ENCODE measurements around the gene SURF2. TPM values are rescaled to one million over a fixed set of nuclear protein-coding genes. Genes with fewer than 3 reads are reported as not detected.
"Not testable (repeated sequence)": the region's sequence is repeated elsewhere in the genome, so short reads cannot be mapped to it uniquely, and the experiment has no call there.

Gene SURF2
- total RNA-seq, 1 donor from 2014 or later = 12.5 TPM

DNA sequence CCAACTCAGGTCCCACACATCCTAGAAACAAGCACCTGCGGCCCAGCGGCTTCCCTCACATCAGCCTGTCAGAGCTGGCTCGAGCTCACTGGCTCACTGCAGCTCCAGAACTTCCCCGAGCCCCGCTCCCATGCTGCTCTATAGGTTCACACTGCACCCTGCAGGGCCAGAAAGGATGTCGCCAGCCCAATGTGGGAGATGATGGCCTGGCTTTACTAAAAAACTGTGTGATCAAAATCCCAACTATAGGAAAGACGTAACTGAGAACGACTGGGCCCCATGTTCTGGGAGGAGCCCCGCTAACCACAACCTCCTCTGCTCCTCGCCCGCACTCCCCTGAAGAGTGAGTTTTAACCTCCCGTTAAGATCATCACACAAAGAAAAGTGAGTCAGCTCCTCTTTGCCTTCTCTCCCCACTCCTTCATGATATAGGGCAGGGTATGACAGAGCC lies 14.9 kb downstream of the SURF2 start:
- no peak for DNase-seq (ENCODE audit: low spot score)
- intact Hi-C loops (cut with DNase I) = loop anchor here (5.0 kb wide), 1 partner anchor 46 kb away; the partner anchor contains the start of gene REXO4

DNA sequence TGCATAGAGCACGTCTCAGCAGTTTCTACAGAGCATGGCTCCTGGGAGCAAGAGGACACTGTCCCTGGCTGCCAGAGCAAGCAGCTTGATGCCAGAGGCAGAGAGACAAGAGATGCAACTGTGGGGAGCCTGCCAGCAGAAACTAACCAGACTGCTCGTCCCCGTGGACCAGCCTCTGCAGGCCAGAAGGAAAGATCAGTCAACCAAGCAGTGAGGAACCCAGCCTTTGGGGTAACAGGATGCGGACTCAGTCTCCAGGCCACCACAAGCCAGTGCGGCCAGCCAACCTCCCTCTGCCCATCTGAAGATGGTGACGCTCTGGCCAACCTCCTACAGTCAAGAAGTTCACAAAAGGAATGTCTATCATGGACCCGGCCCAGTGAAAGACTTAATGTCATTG lies 15.8 kb downstream of the SURF2 start:
- intact Hi-C loops (cut with DNase I) = loop anchor here (5.0 kb wide), 1 partner anchor 45 kb away; the partner anchor contains the start of gene REXO4
- no peak for DNase-seq (ENCODE audit: low spot score)

DNA sequence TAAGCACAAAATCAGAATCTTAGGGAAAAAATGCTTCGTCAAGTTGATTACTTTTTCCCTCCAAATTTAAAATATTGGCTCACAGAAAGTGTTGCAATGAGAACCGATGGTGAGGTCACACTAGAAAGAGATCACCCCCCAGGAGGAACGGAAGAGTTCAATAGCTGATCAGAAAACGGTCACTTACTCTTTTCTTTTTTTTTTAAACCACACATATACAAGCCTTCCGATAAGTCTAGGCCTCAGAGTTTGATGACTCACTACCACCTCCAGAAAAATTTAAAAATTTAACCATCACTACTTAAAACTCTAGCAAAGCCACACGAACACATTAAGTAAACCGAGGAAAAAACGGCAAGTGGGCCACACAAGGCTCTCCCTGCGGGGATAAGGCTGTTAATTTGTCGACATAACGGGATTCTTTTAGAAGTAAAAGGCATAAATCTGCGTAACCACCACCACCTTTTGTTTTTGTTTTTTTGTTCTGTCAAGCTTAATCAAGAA lies 18.3 kb downstream of the SURF2 start:
- intact Hi-C loops (cut with DNase I) = loop anchor here (5.0 kb wide), 1 partner anchor 43 kb away; the partner anchor contains the start of gene REXO4
- no peak for DNase-seq (ENCODE audit: low spot score)

DNA sequence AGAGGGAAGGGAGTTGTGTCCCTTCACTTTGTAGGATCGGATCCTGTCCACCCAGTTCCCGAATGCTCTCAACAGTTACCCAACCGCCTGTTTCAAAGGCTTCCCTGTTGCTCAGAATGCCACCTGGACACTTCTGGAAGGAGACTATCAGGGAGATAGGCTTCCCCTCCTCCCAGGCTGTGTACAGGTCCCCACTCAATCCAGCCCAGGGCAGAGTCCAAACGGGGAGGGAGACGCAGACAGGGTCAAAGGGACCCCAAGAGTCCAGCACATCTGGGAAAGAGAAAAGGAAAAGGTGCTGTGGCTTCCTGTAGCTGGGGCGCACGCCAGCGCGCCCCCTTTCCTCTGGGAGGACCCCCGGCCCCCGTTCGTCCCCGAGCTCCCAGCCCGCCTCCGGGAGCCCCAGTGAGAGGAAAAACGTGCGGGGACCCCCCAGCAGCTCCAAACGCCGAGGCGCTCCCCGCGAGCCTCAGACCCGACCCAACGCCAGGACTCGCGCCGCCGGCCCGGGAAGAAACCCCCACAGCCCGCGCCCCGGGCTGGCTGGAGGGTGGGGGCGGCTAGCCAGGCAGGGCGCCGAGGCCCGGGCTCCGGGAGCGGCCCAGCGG lies 18.9 kb downstream of the SURF2 start:
- no peak for DNase-seq (ENCODE audit: low spot score)
- intact Hi-C loops (cut with DNase I) = no loop called here

DNA sequence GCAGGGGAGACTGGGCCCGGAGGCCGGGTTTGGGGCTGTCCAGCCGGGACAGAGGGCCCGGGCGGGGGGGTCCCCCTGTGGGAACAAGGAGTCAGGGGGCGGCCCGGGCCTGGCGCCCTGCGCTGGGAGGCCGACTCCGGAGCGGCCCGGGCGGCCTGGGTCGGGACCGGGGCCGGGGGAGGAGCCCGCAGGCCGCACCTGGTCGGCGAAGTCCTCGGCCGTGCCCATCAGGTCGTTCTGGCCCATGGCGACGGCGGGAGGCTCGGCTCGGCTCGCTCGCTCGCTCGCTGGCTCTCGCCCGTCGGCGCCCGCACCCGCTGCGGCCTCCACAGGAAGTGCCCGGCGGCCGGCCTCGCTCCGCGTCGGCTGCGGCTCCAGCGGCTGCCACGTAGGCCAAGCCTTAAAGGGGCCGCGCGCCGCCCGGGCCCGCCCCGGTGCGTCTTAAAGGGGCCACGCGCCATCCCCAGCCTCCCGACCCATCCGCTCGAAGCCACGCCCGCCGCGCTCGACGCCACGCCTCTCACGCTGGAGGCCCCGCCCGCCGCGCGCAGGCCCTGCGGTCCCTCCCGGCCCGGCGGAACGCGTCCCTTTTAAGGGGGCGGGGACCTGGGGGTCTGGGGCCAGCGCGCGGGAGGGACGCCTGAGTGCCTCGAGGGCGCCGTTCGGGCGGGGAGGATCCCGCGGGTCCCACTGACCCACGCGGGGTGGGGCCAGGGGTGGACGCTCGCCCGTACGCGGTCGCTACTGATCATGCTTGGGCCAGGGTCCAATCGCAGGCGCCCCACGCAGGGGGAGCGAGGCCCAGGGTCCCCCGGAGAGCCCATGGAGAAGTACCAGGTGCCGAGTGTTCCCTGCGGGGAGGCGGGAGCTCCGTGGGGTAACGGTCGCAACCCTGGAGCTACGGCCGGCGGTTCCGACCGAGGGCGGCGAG lies 19.6 kb downstream of the SURF2 start, which contains the start of the genes STKLD1 and SURF4:
Gene STKLD1 (plus strand): TSS at position 643 of the 931 bp plus-strand sequence. CDS start 108 bp downstream, at position 751.
Gene SURF4 (minus strand): TSS at position 337 of the 931 bp plus-strand sequence. CDS start 91 bp downstream, at position 246.
- DNase-seq (ENCODE audit: low spot score) = peak; percentile 98
- intact Hi-C loops (cut with DNase I) = loop anchor here (1.0 kb wide), 2 partner anchors 28 to 40 kb away; partner anchors contain the start of genes MED22, RPL7A and SURF6

DNA sequence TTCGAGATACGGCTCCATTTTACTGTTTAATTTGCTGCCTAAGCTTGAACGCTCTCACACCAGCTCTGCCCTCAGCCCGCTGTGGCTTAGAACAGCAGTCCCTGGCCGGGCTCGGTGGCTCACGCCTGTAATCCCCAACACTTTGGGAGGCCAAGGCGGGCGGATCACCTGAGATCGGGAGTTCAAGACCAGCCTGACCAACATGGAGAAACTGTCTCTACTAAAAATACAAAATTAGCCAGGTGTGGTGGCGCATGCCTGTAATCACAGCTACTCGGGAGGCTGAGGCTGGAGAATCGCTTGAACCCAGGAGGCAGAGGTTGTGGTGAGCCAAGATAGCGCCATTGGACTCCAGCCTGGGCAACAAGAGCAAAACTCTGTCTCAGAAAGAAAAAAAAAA lies 20.9 kb downstream of the SURF2 start:
- DNase-seq (ENCODE audit: low spot score); intact Hi-C loops (cut with DNase I): not testable (repeated sequence)

DNA sequence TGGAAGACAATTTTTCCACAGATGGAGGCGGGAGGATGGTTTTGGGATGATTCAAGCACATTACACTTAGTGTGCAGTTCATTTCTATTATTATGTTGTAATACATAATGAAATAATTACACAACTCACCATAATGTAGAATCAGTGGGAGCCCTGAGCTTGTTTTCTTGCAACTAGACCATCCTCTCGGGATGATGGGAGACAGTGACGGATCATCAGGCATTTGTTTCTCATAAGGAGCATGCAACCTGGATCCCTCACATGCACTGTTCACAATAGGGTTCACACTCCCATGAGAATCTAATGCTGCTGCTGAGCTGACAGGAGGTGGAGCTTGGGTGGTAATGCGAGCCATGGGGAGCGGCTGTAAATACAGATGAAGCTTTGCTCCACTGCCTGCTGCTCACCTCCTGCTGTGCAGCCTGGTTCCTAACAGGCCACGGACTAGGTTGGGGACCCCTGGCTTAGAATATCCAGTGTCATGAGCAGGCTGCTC lies 21.4 kb downstream of the SURF2 start:
- DNase-seq (ENCODE audit: low spot score) = no peak
- intact Hi-C loops (cut with DNase I) = no loop called here

DNA sequence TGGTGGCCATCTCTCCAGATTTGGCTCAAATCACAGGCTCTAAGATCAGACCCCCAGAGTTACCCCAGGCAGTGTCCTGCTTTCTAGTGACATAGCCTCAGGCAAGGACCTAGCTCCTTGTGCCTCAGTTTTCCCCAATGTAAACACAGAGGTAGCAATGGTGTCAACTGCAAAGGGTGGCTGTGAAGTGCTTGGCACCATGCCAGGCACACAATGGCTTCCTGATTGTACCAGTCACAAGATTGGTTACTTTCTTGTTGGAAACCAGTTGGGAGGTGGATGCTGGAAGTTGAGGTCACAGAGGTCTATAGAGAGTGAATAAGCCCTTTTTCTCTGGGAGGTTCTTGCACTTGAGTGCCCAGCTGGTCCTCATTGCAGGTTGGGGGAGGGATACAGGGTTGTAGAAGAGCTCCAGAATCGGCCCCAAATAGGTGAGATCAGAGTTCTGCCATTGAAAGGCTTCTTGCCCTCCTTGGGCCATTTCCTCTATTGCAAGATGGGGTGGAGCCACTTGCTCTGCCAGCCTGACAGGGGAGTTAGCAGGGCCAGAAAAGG lies 22.1 kb downstream of the SURF2 start:
- intact Hi-C loops (cut with DNase I) = no loop called here
- DNase-seq (ENCODE audit: low spot score) = no peak

DNA sequence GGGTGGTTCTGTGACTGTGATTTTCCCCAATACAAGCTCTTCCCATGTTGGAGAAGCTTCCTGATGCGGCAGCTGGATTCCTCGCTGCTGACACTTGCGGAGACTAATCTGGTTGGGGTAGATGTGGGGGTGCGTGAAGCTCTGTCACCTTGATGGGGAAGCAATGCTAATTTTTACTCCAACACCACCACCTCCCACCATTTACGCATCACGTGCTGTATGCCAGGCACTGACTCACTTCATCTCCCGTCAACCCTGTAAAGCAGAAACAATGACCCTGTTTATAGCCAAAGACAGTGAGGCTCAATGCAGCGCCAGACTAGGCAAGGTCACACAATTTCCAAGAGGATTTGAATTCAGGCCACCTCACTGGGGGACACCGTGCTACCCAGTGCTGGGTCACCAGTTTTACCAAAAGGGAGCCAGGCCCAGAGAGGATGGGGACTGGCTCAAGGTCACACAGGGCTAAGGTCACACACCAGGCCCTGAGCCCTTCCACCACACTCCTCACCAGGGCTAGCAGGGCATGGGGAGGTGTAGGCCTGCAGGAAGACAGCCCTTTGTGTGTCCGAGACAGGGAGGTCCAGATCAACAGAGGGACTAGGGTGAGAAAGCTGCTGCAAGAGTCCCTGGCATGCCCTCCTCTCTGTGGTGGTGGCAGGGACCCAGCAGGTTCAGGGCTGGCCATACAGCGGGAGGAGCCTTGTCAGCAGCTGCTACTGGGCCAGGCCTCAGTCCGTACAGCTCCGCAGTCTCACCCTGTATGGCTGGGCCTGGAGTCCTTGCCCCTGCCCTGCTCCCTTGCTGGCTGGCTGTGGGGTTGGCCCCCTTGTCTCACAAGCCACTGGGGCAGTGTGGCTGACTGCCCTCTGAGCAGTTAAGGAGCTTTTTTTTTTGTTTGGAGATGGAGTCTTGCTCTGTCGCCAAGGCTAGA lies 23.1 kb downstream of the SURF2 start:
- intact Hi-C loops (cut with DNase I) = no loop called here
- no peak for DNase-seq (ENCODE audit: low spot score)

DNA sequence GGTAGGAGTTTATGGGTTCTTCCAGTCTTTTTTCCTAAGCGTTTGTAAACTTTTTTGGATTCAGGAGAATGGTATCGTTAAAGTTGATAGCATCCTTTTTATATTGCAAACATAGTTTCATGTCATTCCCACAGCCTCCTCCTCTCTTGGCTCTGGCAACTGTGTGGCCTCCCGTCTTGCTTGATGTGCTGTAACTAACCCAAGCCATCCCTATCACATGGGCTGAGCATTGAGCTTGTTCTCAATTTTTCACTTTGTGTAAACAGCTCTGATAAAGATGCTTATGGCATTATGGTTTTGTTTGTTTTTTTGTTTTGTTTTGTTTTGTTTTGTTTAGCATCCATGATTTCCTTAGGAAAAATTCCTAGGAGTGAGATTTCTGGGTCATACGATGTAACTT lies 24.4 kb downstream of the SURF2 start:
- DNase-seq (ENCODE audit: low spot score) = no peak
- intact Hi-C loops (cut with DNase I) = no loop called here

DNA sequence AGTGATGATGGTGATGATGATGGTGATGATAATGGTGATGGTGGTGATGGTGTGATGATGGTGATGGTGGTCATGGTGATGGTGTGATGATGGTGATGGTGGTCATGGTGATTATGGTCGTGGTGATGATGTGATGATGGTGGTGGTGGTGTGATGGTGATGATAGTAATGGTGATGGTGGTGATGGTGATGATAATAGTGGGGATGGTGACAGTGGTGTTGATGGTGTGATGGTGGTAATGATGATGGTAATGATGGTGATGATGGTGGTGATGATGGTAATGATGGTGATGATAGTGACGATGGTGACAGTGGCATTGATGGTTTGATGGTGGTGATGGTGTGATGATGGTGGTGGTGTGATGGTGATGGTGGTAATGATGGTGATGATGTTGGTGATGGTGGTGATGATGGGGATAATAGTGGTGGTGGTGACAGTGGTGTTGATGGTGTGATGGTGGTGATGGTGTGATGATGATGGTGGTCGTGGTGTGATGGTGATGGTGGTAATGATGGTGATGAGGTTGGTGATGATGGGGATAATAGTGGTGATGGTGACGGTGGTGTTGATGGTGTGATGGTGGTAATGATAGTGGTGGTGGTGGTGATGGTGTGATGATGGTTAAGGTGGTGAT lies 26.3 kb downstream of the SURF2 start:
- intact Hi-C loops (cut with DNase I) = no loop called here
- no peak for DNase-seq (ENCODE audit: low spot score)

DNA sequence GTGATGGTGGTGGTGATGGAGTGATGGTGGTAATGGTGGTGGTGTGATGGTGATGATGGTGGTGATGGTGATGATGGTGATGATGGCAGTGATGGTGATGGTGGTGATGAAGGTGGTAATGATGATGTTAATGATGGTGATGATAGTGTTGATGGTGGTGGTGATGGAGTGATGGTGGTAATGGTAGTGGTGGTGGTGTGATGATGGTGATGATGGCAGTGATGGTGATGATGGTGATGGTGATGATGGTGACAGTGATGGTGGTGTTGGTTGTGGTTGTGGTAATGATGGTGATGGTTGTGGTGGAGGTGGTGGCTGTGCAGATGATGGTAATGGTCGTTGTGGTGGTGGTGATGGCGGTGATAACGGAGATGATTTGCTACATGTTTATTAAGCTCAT lies 27.1 kb downstream of the SURF2 start:
- intact Hi-C loops (cut with DNase I) = no loop called here
- DNase-seq (ENCODE audit: low spot score) = no peak

DNA sequence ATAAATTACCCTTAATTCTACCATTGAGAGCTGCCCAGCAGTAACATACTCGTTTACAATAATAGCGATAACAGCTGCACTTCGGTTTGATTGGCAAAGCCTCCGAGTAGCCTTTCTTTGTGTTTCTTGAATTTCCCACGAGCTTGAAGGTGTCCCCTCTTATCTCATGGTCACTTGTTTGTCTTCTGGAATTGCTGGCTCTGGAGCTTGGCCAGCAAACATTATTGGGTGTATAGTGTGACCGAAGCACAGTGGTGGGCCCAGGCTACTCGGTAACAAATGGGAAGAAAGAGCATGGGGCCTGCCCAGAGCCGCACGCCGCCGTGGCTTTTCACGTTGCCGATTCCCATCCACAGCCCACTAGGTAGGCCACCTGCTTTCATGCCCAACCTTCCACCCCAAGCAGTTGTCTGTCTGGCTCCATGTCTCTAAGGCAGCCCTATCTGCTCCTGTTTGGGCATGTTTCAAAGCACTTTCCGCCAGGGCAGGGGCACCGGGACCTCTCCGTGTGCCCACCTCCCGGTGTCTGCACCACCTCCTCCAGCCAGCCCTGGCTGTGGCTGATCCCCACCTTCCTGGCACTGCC lies 28.5 kb downstream of the SURF2 start:
- DNase-seq (ENCODE audit: low spot score) = no peak
- intact Hi-C loops (cut with DNase I) = no loop called here

DNA sequence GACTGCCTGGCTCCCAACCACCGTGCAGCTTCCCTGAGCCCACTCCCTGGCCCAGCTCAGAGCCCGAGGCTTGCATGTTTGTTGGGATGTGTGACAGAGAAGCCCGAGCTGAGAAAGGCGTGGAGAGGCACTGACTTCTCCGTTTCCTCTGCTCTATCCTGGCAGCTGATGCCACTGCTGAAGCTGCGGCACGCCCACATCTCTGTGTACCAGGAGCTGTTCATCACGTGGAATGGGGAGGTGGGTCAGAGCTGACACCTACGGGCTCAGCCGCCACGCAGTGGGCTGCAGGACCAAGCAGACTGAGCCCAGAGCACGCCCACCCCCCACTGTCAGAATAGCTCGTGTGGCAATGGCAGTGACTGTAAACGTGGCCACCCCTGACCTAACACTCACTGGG lies 29.1 kb downstream of the SURF2 start:
- intact Hi-C loops (cut with DNase I) = no loop called here
- DNase-seq (ENCODE audit: low spot score) = no peak

DNA sequence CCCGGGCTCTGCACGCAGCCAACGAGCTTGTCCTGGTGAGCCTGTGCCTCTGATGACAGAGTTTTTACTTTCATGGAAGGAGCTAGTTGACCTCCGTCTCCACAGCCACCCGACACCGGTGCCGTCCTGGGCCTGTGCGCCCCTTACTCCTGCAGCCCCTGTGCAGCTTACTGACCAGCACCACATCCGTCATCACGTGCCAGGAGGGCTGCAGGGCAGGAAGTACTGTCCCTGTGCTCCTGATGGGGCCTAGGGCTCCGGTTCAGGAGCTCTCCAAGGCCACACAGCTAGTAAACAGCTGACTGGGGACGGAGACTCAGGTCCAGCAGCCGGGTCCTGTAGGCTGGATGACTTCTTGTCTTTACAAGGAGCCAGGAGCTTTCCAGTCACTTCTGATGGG lies 30.0 kb downstream of the SURF2 start:
- no peak for DNase-seq (ENCODE audit: low spot score)
- intact Hi-C loops (cut with DNase I) = no loop called here

DNA sequence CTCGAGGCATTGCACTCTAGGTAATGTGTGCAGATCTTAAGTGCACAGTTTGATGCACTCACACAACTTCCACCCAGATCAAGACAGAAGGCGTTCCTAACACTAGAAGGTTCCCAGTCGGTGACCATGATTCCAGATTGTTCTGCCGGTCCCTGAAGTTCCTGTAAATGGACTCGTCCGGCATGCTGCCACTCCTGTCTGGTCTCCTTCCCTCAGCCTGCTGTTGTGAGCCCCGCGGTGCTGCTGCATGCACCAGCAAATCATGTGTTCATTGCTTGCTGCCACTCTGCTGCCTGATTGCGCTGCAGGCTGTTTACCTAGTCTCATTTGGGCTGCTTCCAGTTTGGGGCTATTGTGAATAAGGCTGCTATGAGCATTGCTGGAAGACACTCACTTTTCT lies 31.3 kb downstream of the SURF2 start:
- intact Hi-C loops (cut with DNase I) = no loop called here
- no peak for DNase-seq (ENCODE audit: low spot score)

DNA sequence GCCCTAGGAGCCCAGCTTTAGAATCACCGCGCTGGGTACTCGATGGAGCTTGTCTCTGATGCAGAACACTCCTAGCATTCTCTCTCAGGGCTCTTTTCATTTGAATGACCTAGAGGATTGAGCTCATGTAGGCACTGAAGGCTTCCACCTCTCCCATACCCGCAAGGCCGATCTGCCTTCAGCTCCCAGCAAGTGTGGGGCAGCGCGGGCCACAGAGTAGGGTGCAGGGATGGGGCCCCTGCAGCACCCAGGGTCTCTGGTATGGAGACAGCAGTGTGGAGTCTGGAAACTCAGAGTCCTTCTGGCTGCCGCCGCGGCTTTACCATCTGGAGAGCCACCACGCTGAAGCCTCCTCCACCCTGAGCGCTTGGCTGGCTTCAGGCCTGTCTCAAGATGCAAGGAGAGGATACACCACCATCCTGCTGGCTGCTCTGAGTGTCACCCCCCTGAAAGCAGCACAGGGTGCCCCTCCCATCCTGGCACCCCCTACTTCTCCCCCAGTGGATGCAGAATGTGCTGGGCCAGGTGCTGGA lies 32.7 kb downstream of the SURF2 start:
- intact Hi-C loops (cut with DNase I) = no loop called here
- DNase-seq (ENCODE audit: low spot score) = no peak

DNA sequence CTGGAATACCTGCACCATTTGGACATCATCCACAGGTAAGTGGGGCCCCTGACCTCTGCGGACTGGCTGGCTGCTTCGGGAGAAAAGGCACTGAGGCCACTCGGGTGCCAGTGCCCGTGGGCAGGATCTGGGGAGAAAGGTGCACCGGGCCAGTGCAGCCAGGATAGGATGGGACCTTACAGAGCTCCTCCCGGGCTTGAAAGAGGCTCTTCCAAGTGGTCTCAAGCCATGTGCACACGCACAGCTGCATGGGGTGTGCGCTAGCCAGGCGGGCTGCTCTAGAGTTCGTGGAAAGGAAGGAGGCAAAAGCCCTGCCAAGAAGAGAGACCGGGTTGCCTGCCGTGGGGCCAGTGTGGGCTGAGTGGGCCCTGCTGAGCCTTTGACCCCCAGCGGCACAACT lies 33.2 kb downstream of the SURF2 start:
- intact Hi-C loops (cut with DNase I) = no loop called here
- DNase-seq (ENCODE audit: low spot score) = no peak
